Measurements from ENCODE around the gene ACTA2. TPM values are rescaled to one million over a fixed set of nuclear protein-coding genes. Genes with fewer than 3 reads are reported as not detected.

ACTA2 gene
- total RNA-seq, 4 donors from 2014 or later = 5,887 to 9,086 (median 7,887) TPM

- WGBS, 2 donors (ENCODE audit: low coverage in 1 of 2) = 8 to 19% methylated on average over 3 of the region's 3 CpGs
- H3K36me3 ChIP-seq = peaks cover 4 to 36% of the 10 kb centered on the region in 2 donors
- peaks cover 0 to 69% (median 21%) of the 10 kb centered on the region in 3 donors for H3K4me1 ChIP-seq
- ATAC-seq = no peak
- no peaks in the 10 kb centered on the region for H3K9me3 ChIP-seq
- H3K27me3 ChIP-seq = no peaks in the 10 kb centered on the region
- H3K27ac ChIP-seq = peak overlapping the region; percentile 85 to 100 (median 91)
- peak; percentile 6 to 8 for TF ChIP-seq POLR2A (IDR thresholded peaks at IDR 0.05)
- TF ChIP-seq CTCF (IDR thresholded peaks at IDR 0.05) = no peak
- peak; percentile 22 for TF ChIP-seq POLR2AphosphoS5 (IDR thresholded peaks at IDR 0.05)
- H3K4me3 ChIP-seq = peak overlapping the region; percentile 56 to 100
These were observed 2.4 kb downstream of the ACTA2 start for GRCh38 chr10:88949912-88950837.

GRCh38 chr10:88949051-88949450 lies 3.5 kb downstream of the ACTA2 start:
- 30% methylated on average over 2 of the region's 2 CpGs; no CpG with 5 or more reads in 1 of the 2 donors for WGBS, 2 donors (ENCODE audit: low coverage in 1 of 2)
- Histone ChIP-seq H3K27ac (peak overlapping the region; percentile 85 to 100 (median 91)), H3K4me1 (peaks cover 0 to 78% (median 24%) of the 10 kb centered on the region in 3 donors), H3K9me3 (no peaks in the 10 kb centered on the region), H3K27me3 (no peaks in the 10 kb centered on the region), H3K4me3 (peak overlapping the region; percentile 56 to 100), H3K36me3 (peaks cover 12 to 47% of the 10 kb centered on the region in 2 donors)
- no peak for ATAC-seq
- TF ChIP-seq POLR2AphosphoS5 (IDR thresholded peaks at IDR 0.05) (peak; percentile 4), POLR2A (IDR thresholded peaks at IDR 0.05) (no peak), EP300 (IDR thresholded peaks at IDR 0.05) (no peak), CTCF (IDR thresholded peaks at IDR 0.05) (no peak)

DNA sequence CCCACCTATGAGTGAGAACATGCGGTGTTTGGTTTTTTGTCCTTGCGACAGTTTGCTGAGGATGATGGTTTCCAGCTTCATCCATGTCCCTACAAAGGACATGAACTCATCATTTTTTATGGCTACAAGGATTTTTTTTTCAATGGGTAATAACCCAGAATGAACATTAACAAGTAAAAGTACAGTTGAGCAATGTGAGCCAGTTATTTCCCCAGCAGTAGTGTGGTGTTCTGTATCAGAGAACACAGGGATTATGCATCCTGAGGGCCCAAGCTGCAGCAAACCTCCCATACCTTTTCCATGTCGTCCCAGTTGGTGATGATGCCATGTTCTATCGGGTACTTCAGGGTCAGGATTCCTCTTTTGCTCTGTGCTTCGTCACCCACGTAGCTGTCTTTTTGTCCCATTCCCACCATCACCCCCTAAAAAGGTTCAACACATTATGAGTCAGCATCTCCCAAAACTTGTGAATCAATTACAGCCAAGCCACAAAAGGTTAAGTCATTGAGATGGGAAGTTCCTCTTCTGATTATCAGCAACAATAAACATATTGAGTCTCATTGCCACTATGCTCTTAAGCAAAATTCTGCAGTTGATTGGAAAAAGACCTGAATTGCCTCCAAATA lies 5.5 kb downstream of the ACTA2 start:
- 17 to 62% methylated on average over 1 to 6 of the region's 6 CpGs for WGBS, 2 donors (ENCODE audit: low coverage in 1 of 2)
- H3K4me1 ChIP-seq = peaks cover 4 to 81% (median 24%) of the 10 kb centered on the region in 3 donors
- ATAC-seq = no peak
- no peaks in the 10 kb centered on the region for H3K9me3 ChIP-seq
- no peaks in the 10 kb centered on the region for H3K27me3 ChIP-seq
- peak overlapping the region; percentile 56 to 100 for H3K4me3 ChIP-seq
- peak overlapping the region; percentile 85 to 100 (median 91) for H3K27ac ChIP-seq
- H3K36me3 ChIP-seq = peaks cover 22 to 67% of the 10 kb centered on the region in 2 donors
- TF ChIP-seq CTCF (IDR thresholded peaks at IDR 0.05) (no peak), EP300 (IDR thresholded peaks at IDR 0.05) (no peak), POLR2AphosphoS5 (IDR thresholded peaks at IDR 0.05) (peak; percentile 55), POLR2A (IDR thresholded peaks at IDR 0.05) (no peak)

DNA sequence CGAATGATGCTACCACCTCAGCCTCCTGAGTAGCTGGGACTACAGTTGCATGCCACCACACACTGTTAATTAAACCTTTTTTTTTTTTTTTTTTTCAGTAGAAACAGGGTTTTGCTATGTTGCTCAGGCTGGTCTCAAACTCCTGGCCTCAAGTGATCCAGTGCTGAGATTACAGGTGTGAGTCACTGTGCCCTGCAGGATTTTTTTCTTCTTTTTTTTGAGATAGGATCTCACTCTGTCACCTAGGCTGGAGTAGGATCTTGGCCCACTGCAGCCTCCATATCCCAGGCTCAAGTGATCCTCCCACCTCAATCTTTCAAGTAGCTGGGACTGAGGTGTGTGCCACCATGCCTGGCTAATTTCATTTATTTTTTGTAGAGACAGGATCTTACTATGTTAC lies 6.4 kb downstream of the ACTA2 start:
- H3K4me3 ChIP-seq = peak overlapping the region; percentile 3 to 56
- no peaks in the 10 kb centered on the region for H3K9me3 ChIP-seq
- ATAC-seq = peak; percentile 14
- no peak for TF ChIP-seq CTCF (IDR thresholded peaks at IDR 0.05)
- TF ChIP-seq EP300 (IDR thresholded peaks at IDR 0.05) = no peak
- TF ChIP-seq POLR2AphosphoS5 (IDR thresholded peaks at IDR 0.05) = no peak
- no peak for TF ChIP-seq POLR2A (IDR thresholded peaks at IDR 0.05)
- H3K36me3 ChIP-seq = peaks cover 23 to 76% of the 10 kb centered on the region in 2 donors
- H3K4me1 ChIP-seq = peaks cover 4 to 86% (median 27%) of the 10 kb centered on the region in 3 donors
- 25 to 62% methylated on average over 1 of the region's 1 CpG for WGBS, 2 donors (ENCODE audit: low coverage in 1 of 2)
- peak overlapping the region; percentile 48 to 94 (median 82) for H3K27ac ChIP-seq
- H3K27me3 ChIP-seq = no peaks in the 10 kb centered on the region
